ACC112 (cell line): ENCODE measurements around the gene TNRC6B.
A peak's percentile ranks its signal among the peaks of the same experiment; 100 is the strongest.
"Not testable (repeated sequence)": the region's sequence is repeated elsewhere in the genome, so short reads cannot be mapped to it uniquely, and the experiment has no call there.

Experiments
- H2AFZ ChIP-seq: fragments of 200-600 bp; sonication (generic); one replicate; pipeline ENCODE4 v1.6.0; 2017; ENCODE audit warnings: antibody characterized with exemption, low read length; ENCODE audit not compliant: unreplicated experiment
- H3K27ac ChIP-seq: fragments of 200-600 bp; sonication (generic); 2 replicates; pipeline ENCODE4 v1.5.1; 2014; ENCODE audit warnings: low read depth, mild to moderate bottlenecking, antibody characterized with exemption, low read length, moderate library complexity
- H3K27me3 ChIP-seq: fragments of 200-600 bp; sonication (generic); 2 replicates; pipeline ENCODE4 v1.6.1; 2014; ENCODE audit warnings: mild to moderate bottlenecking, antibody characterized with exemption, low read length, moderate library complexity, mixed read lengths; ENCODE audit not compliant: insufficient read depth
- H3K36me3 ChIP-seq: fragments of 200-600 bp; sonication (generic); 2 replicates; pipeline ENCODE4 v1.6.1; 2016; ENCODE audit warnings: mild to moderate bottlenecking, antibody characterized with exemption, low read length, moderate library complexity, mixed read lengths; ENCODE audit not compliant: insufficient read depth
- H3K4me1 ChIP-seq: fragments of 200-600 bp; sonication (generic); one replicate; pipeline ENCODE4 v1.6.1; 2016; ENCODE audit warnings: low read length, mixed read lengths; ENCODE audit not compliant: insufficient read depth, unreplicated experiment, control insufficient read depth
- H3K4me3 ChIP-seq: fragments of 200-600 bp; sonication (generic); 2 replicates; pipeline ENCODE4 v1.5.1; 2014; ENCODE audit warnings: mild to moderate bottlenecking, low read depth, low read length
- H3K79me2 ChIP-seq: fragments of 200-600 bp; sonication (generic); one replicate; pipeline ENCODE4 v1.6.0; 2016; ENCODE audit warnings: low read length; ENCODE audit not compliant: control insufficient read depth, unreplicated experiment, insufficient read depth

TNRC6B gene

DNA sequence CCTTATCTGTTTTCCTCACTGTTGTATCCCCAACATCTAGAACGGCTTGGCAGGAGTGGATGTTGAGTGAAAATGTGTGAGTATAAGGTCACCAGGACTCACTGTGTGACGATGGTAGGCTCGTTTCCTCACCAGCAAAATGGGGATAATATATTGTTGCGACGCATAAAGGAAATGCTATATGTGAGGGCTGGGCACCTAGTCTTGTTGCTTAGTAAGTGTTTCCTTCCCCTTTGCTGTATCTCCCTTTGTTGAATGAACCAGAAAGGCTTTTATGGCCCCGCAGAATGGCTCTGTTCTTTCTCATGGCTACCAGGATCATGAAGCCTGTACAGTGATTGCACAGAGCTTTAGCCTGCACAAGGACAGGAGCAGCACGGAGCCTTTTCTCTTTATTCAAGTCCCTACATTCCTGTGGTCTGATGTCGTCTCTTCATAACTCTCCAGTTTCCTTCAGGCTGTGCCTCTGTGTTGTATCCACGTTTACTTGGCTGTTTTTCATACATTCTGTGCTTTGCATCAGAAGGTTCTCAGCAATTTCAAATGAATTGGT, 5.4 kb downstream of the TNRC6B start:
- peak overlapping the region; percentile 32; the same call in 1 of the 2 replicates for H3K27ac ChIP-seq
- H3K79me2 ChIP-seq: peaks cover 87% of the 10 kb centered on the region
- H3K4me3 ChIP-seq: 0 out of 2 replicates have a peak overlapping the region, but pooled peaks have one; percentile 32
- no peaks in the 10 kb centered on the region for H3K27me3 ChIP-seq
- no peak overlapping the region for H2AFZ ChIP-seq
- H3K4me1 ChIP-seq: peaks cover 19% of the 10 kb centered on the region
- no peaks in the 10 kb centered on the region for H3K36me3 ChIP-seq

- H3K4me1 ChIP-seq: peaks cover 19% of the 10 kb centered on the region
- not testable (repeated sequence) for H2AFZ ChIP-seq, H3K36me3 ChIP-seq, H3K27me3 ChIP-seq, H3K4me3 ChIP-seq
- H3K27ac ChIP-seq: peak overlapping the region; percentile 32; the same call in 1 of the 2 replicates
- H3K79me2 ChIP-seq: peaks cover 82% of the 10 kb centered on the region
Measured at GRCh38 chr22:40183603-40184002, 5.9 kb downstream of the TNRC6B start.

GRCh38 chr22:40187389-40187788, 9.7 kb downstream of the TNRC6B start:
- peaks cover 72% of the 10 kb centered on the region for H3K79me2 ChIP-seq
- H3K4me3 ChIP-seq: no peak overlapping the region
- no peak overlapping the region for H2AFZ ChIP-seq
- peaks cover 10% of the 10 kb centered on the region for H3K4me1 ChIP-seq
- H3K27me3 ChIP-seq: no peaks in the 10 kb centered on the region
- no peak overlapping the region for H3K27ac ChIP-seq
- H3K36me3 ChIP-seq: no peaks in the 10 kb centered on the region

DNA sequence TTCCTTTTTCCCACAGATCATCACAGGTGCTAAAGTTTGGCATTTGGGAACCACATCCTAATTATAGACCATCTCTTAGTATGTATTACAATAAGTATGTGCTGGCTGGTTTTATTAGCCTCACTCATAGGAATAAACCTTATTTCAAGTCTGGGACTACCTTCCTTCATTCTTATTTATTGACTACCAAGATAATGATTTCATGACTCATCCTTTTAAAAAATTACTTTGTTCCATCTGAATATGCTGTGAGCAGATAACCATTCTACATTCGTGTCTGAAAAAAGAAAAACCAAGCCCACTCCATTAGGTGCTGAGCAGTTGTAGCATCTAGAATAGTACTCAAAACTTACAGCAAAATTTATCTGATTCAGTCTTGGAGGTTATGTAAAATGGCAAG, 12.3 kb downstream of the TNRC6B start:
- H2AFZ ChIP-seq: no peak overlapping the region
- H3K79me2 ChIP-seq: peaks cover 70% of the 10 kb centered on the region
- H3K4me3 ChIP-seq: no peak overlapping the region
- no peaks in the 10 kb centered on the region for H3K4me1 ChIP-seq
- H3K27ac ChIP-seq: no peak overlapping the region
- H3K27me3 ChIP-seq: no peaks in the 10 kb centered on the region
- no peaks in the 10 kb centered on the region for H3K36me3 ChIP-seq

DNA sequence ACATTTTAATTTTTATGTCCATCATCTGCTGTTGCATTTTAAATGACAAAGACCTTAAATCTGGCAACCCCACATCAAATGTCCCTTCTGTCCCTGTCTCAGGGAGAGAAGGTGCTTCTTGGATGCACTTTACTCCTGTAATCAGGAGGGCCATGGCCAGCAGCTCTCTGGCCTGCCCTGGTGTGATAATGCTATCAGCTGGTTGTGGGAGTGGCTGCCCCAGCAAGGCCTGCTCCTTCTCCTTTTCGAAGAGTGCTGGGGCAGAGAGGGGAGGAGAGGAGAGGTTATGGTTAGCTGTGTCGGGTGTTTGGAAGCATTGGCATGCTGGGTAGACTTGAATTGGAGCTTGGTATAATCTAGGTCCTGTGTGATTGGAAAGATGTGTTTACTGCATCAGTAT, 12.8 kb downstream of the TNRC6B start:
- H3K4me1 ChIP-seq: no peaks in the 10 kb centered on the region
- H2AFZ ChIP-seq: no peak overlapping the region
- H3K27me3 ChIP-seq: no peaks in the 10 kb centered on the region
- H3K36me3 ChIP-seq: no peaks in the 10 kb centered on the region
- H3K79me2 ChIP-seq: peaks cover 70% of the 10 kb centered on the region
- no peak overlapping the region for H3K27ac ChIP-seq
- H3K4me3 ChIP-seq: no peak overlapping the region

GRCh38 chr22:40193429-40194421, 16.0 kb downstream of the TNRC6B start:
- peaks cover 11% of the 10 kb centered on the region for H3K4me1 ChIP-seq
- H3K27me3 ChIP-seq: no peaks in the 10 kb centered on the region
- no peak overlapping the region for H3K4me3 ChIP-seq
- no peak overlapping the region for H3K27ac ChIP-seq
- H3K79me2 ChIP-seq: peaks cover 70% of the 10 kb centered on the region
- no peak overlapping the region for H2AFZ ChIP-seq
- H3K36me3 ChIP-seq: no peaks in the 10 kb centered on the region

DNA sequence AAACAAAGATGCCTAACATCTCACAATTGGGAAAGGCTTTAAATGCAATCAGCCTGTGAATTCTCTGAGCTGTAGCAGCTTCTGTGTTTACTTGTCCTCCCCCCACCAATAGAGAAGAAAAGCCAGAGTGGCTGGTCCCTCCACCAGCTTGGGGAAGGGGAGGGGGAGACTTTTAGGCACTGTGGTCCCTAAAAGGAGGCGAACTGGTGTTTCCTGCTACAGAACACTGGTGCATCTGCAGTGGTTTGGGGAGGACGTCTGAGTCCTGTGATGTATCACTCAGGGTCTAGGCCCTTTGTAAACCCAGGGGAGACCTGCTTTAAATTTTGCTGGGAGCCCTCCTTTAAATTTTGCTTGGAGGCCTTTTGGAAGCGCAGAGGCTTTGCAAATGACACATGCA, 16.9 kb downstream of the TNRC6B start:
- H3K4me3 ChIP-seq: no peak overlapping the region
- peaks cover 11% of the 10 kb centered on the region for H3K4me1 ChIP-seq
- H2AFZ ChIP-seq: no peak overlapping the region
- no peaks in the 10 kb centered on the region for H3K36me3 ChIP-seq
- H3K27me3 ChIP-seq: no peaks in the 10 kb centered on the region
- no peak overlapping the region for H3K27ac ChIP-seq
- H3K79me2 ChIP-seq: peaks cover 72% of the 10 kb centered on the region

DNA sequence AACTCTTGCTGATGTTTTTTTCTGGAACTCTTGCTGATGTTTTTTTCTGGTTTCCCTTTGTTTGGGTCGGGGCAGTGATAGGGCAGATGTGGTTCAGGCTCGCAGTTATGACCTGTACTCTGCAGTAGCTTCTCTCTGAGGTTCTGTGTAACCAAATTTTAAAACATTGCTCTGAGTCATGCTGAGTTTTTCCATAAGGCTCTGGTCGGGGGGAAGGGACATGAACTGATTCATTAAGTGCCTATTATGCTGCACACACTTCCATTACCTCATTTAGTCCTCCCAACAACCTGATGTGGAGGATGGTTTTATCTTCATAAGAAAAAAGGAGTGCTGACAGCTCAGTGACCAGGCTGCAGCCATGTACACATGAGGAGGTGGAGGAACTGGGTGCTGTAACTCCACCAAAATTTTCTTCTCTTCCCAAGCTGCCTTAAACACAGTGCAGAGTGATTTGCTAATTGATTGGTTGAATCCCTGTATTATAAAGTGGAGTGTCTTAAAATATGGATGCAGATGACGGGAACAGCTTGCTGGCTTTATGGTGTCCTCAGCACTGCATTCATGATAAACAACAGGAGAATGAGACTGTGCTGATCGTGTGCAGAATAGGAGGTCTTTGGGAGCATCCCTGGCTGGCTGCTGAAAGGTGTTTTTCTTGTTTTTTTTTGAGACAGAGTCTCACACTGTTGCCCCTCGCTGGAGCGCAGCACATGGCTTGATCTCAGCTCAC, 19.1 kb downstream of the TNRC6B start:
- no peaks in the 10 kb centered on the region for H3K27me3 ChIP-seq
- H3K4me1 ChIP-seq: peaks cover 11% of the 10 kb centered on the region
- H2AFZ ChIP-seq: no peak overlapping the region
- H3K36me3 ChIP-seq: no peaks in the 10 kb centered on the region
- H3K4me3 ChIP-seq: 0 out of 2 replicates have a peak overlapping the region, but pooled peaks have one; percentile 32
- peaks cover 78% of the 10 kb centered on the region for H3K79me2 ChIP-seq
- peak overlapping the region; percentile 80 for H3K27ac ChIP-seq

- peaks cover 77% of the 10 kb centered on the region for H3K79me2 ChIP-seq
- peaks cover 11% of the 10 kb centered on the region for H3K4me1 ChIP-seq
- not testable (repeated sequence) for H3K4me3 ChIP-seq, H3K27me3 ChIP-seq, H2AFZ ChIP-seq, H3K36me3 ChIP-seq, H3K27ac ChIP-seq
Measured at GRCh38 chr22:40197421-40197820, 19.7 kb downstream of the TNRC6B start.

DNA sequence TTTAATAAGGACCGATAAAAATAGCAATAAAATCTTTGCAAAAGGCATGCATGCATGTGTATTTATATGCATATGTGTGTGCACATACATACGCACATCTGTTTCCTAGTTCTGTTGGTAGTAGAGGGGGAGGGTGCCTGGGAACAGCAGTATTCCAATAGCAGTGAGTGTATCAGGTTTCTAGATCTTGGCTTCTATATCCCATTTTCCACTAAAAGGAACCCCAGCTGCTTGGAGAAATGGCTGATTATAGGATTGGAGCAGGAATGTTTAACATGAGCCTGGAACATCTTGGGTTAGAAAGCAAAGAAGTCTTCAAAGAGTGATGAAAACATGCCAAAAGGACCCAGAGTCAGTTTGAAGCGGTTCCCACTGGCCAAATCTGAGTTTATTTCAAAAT, 21.0 kb downstream of the TNRC6B start:
- H3K27ac ChIP-seq: no peak overlapping the region

More for the DNA sequence above, 21.0 kb downstream of the TNRC6B start:
- Histone ChIP-seq H3K79me2 (peaks cover 79% of the 10 kb centered on the region), H3K4me3 (no peak overlapping the region), H3K4me1 (peaks cover 22% of the 10 kb centered on the region), H2AFZ (no peak overlapping the region), H3K27me3 (no peaks in the 10 kb centered on the region), H3K36me3 (no peaks in the 10 kb centered on the region)
